Gastroesophageal sphincter (tissue), 3 donors: ENCODE measurements around the gene FAM149A.

Experiments
- CTCF ChIP-seq, 4 experiments: fragments of 200-600 bp in 2 of 4; fragments of 450-650 bp in 2 of 4; sonication (generic) in 1 of 4; IDR thresholded peaks; one replicate each; pipeline ENCODE4 v1.5.1; 2017 to 2019; ENCODE audit warnings: antibody characterized with exemption in 4 of 4, mild to moderate bottlenecking in 2 of 4, moderate library complexity in 2 of 4
- POLR2A ChIP-seq, 2 donors: fragments of 450-650 bp; IDR thresholded peaks; one replicate each; pipeline ENCODE4 v1.6.1; 2017; ENCODE audit warnings: antibody characterized with exemption in 2 of 2, mild to moderate bottlenecking in 2 of 2, moderate library complexity in 1 of 2
- POLR2AphosphoS5 ChIP-seq: sonication (generic); formaldehyde crosslinking; IDR thresholded peaks from one replicate; pipeline ENCODE4 v1.6.1; 2017; ENCODE audit warnings: antibody characterized with exemption

GRCh38 chr4:186144198-186144945, 39.9 kb downstream of the FAM149A start:
- TF ChIP-seq CTCF (IDR thresholded peaks at IDR 0.05) (peak in 3 of 4 experiments; percentile 24 to 55 (median 38)), POLR2A (IDR thresholded peaks at IDR 0.05) (no peak), POLR2AphosphoS5 (no peak)
